HFFc6 (cell line): Measurements from ENCODE around the gene MAOA. TPM values are rescaled to one million over a fixed set of nuclear protein-coding genes. Genes with fewer than 3 reads are reported as not detected.

ENCODE experiments used
- DNase-seq: peaks from one replicate; pipeline ENCODE4 v3.0.0-alpha.2; 2018
- H3K27ac Mint-ChIP-seq: 2 replicates; pipeline ENCODE4 v1.8.0; 2020; ENCODE audit warnings: mild to moderate bottlenecking, mixed read lengths
- H3K27me3 Mint-ChIP-seq: 2 replicates; pipeline ENCODE4 v1.8.0; 2021; ENCODE audit warnings: mild to moderate bottlenecking, moderate library complexity, mixed read lengths; ENCODE audit not compliant: insufficient read depth
- H3K36me3 Mint-ChIP-seq: 2 replicates; pipeline ENCODE4 v1.8.0; 2021; ENCODE audit warnings: low read depth, mixed read lengths
- H3K4me1 Mint-ChIP-seq: 2 replicates; pipeline ENCODE4 v1.8.0; 2020; ENCODE audit warnings: low read depth, mixed read lengths
- H3K4me3 Mint-ChIP-seq: 2 replicates; pipeline ENCODE4 v1.8.0; 2020; ENCODE audit warnings: mild to moderate bottlenecking, moderate library complexity, mixed read lengths
- H3K9me3 Mint-ChIP-seq: 2 replicates; pipeline ENCODE4 v1.8.0; 2020; ENCODE audit warnings: mild to moderate bottlenecking, mixed read lengths
- total RNA-seq, 6 experiments: library from RNA; stranded (reverse); fragmentation: NEBNext Ultra II Directional; extraction: Animal tissue kit (Norgen Biotek cat#: 25700); gene quantifications; 2 replicates in 1 of 6; 3 replicates in 5 of 6; pipeline ENCODE4 v1.2.3, GENCODE V29; 2021
- TF ChIP-seq, protein P1 (sequence below): fragments of 200-600 bp; sonication (generic); IDR thresholded peaks from 2 replicates; pipeline ENCODE4 v1.5.0; 2021; ENCODE audit warnings: antibody characterized with exemption, mild to moderate bottlenecking

The MAOA gene
- total RNA-seq, 6 experiments from 2014 or later = 0.07 to 0.25 (median 0.07) TPM; not detected in 3

DNA sequence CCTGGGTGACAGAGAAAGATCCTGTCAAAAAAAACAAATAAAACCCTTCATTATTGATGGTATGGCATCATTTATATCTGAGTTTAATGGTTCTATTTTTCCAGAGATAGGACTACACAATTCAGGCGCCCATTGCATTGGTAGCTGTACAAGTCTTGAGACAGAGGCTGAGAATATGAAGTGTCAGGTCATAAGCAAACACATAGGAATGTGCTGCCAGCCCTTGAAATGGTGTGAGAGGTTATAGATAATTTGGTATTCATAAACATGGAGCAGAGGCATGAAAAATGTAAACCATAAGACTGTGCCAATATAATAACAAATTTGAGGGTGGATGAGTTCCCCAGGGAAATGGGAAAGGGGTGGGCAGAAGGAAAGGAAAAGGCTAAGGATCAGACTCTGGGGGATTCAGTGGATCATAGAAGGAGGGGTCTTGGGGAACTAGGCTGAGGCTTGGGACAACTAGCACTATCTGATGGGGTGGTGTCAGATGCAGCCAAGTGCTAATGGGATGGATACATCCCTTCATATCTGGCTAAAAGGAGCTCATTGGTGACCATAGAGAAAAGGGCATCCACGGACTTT, 50.8 kb downstream of the MAOA start:
- no peak for DNase-seq
- TF ChIP-seq, protein P1, sequence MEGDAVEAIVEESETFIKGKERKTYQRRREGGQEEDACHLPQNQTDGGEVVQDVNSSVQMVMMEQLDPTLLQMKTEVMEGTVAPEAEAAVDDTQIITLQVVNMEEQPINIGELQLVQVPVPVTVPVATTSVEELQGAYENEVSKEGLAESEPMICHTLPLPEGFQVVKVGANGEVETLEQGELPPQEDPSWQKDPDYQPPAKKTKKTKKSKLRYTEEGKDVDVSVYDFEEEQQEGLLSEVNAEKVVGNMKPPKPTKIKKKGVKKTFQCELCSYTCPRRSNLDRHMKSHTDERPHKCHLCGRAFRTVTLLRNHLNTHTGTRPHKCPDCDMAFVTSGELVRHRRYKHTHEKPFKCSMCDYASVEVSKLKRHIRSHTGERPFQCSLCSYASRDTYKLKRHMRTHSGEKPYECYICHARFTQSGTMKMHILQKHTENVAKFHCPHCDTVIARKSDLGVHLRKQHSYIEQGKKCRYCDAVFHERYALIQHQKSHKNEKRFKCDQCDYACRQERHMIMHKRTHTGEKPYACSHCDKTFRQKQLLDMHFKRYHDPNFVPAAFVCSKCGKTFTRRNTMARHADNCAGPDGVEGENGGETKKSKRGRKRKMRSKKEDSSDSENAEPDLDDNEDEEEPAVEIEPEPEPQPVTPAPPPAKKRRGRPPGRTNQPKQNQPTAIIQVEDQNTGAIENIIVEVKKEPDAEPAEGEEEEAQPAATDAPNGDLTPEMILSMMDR = no peak
- Mint-ChIP-seq H3K27ac (no peak overlapping the region), H3K4me3 (no peak overlapping the region), H3K27me3 (no peaks in the 10 kb centered on the region), H3K4me1 (no peaks in the 10 kb centered on the region), H3K9me3 (peaks cover 4% of the 10 kb centered on the region), H3K36me3 (no peaks in the 10 kb centered on the region)

DNA sequence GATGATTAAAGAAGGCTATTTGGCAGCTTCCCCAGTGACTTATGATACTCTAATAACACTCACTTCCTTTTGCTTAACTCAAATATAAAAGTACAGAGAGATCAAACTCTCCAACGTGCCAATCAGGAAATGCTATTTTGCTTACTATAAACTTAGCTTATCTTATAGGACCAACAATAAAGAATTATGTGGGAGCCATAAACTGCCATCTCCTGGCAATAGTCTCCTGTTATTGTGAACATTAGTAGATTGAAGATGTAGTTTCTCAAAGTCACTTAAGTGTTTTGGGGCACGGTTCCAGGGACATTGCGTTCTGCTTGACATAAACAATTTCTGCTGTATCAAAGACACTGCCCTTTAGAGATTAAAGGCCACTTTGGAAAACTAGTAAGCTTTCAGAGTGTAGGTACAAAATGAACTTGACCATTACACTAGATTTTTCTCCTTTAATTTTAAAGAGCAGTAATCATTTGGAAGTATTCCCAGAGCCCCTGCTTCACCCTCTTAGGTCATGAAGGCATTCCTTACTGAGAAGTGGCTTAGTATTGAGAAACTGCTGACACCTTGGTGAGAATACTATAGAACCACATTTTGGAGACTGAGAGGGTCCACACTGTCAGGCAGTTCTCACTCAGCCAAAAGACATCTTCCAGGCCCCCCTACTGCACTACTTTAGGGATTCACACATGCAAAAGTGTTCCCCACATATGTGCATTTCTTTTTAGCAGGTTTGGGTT, 51.9 kb downstream of the MAOA start:
- no peak overlapping the region for H3K4me3 Mint-ChIP-seq
- no peaks in the 10 kb centered on the region for H3K4me1 Mint-ChIP-seq

DNA sequence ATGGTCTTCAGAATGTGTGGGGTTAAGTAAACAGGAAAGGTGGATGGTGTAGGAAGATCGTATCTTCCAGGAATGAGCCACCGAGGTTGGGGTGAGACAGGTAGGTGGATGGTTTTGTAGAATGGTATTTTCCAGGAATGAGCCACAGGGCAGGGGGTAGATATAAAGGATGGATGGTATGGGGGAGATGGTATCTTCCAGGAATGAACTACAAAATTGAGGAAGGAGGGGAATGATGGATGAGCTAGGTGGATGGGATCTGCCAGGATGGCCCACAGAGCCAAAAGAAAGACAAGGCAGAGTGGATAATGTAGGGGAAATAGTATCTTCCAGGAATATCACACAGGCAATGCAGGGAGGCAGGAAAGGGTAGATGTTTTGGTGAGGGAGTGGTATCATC, 60.0 kb downstream of the MAOA start:
- Mint-ChIP-seq H3K27ac (no peak overlapping the region), H3K9me3 (no peaks in the 10 kb centered on the region), H3K27me3 (no peaks in the 10 kb centered on the region), H3K4me1 (no peaks in the 10 kb centered on the region), H3K36me3 (no peaks in the 10 kb centered on the region), H3K4me3 (no peak overlapping the region)
- DNase-seq = no peak
- TF ChIP-seq, protein P1 = no peak

More for the DNA sequence above, 51.9 kb downstream of the MAOA start:
- Mint-ChIP-seq H3K36me3 (no peaks in the 10 kb centered on the region), H3K27ac (no peak overlapping the region), H3K9me3 (peaks cover 4% of the 10 kb centered on the region), H3K27me3 (no peaks in the 10 kb centered on the region)
- TF ChIP-seq, protein P1 = no peak
- no peak for DNase-seq

DNA sequence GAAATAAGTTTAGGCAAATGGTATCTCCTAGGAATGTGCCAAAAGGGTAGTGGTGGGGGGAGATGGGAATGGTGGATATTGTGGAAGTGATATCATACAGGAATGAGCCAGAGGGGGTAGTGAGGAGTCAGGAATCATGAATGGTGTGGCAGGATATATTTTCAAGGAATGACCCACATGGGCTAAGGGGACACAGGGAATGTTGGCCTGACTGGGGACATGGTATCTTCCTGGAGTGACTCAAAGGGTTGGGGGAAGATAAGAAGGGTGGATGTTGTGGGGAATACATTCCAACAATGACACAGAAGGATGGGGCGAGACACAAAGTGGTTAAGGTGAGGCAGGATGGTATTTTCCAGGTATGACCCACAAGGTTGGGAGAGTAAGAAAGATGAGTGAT, 60.6 kb downstream of the MAOA start:
- Mint-ChIP-seq H3K9me3 (no peaks in the 10 kb centered on the region), H3K4me3 (no peak overlapping the region), H3K4me1 (no peaks in the 10 kb centered on the region), H3K27ac (no peak overlapping the region), H3K27me3 (no peaks in the 10 kb centered on the region), H3K36me3 (no peaks in the 10 kb centered on the region)
- TF ChIP-seq, protein P1 = no peak
- DNase-seq = no peak

DNA sequence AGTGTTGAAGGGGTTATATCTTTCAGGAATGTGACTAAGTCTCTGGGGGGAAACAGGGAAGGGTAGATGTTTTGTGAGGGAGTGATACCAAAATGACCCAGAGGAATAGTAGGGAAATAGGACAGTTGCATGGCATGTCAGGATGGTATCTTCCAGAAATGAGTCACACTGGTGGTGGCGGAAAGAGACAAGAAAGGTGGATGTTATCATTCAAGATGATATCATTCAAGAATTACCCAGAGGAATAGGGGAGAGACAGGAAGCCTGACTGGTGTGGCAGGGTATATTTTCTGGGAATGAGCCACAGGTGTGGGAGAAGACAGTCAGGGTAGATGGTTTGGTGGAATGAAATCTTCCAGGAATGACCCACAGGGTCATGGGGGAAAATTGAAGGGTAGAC, 61.1 kb downstream of the MAOA start:
- Mint-ChIP-seq H3K4me3 (no peak overlapping the region), H3K9me3 (no peaks in the 10 kb centered on the region), H3K4me1 (no peaks in the 10 kb centered on the region), H3K36me3 (no peaks in the 10 kb centered on the region), H3K27me3 (no peaks in the 10 kb centered on the region), H3K27ac (no peak overlapping the region)
- no peak for DNase-seq
- TF ChIP-seq, protein P1 = no peak
